HepG2 (cell line): ENCODE measurements around the gene COG8. TPM values are rescaled to one million over a fixed set of nuclear protein-coding genes. Genes with fewer than 3 reads are reported as not detected.

Experiments used
- BRD4 ChIP-seq: sonication (generic); formaldehyde crosslinking; IDR thresholded peaks from 2 replicates; pipeline ENCODE4 v1.4.0; 2020; ENCODE audit warnings: missing genetic modification reagents
- GATA4 ChIP-seq: sonication (generic); IDR thresholded peaks from 2 replicates; pipeline ENCODE4 v1.6.1; 2016; ENCODE audit warnings: antibody characterized with exemption, low read depth, borderline replicate concordance
- GMEB1 ChIP-seq: sonication (generic); formaldehyde crosslinking; IDR thresholded peaks from 2 replicates; pipeline ENCODE4 v1.5.1; 2020; ENCODE audit warnings: missing genetic modification reagents, mild to moderate bottlenecking, borderline replicate concordance
- JDP2 ChIP-seq: sonication (generic); formaldehyde crosslinking; IDR thresholded peaks from 2 replicates; pipeline ENCODE4 v1.8.1; 2022; ENCODE audit warnings: missing genetic modification reagents, borderline replicate concordance
- SP4 ChIP-seq: sonication (generic); formaldehyde crosslinking; IDR thresholded peaks from 2 replicates; pipeline ENCODE4 v1.8.1; 2023; ENCODE audit warnings: mild to moderate bottlenecking, missing genetic modification reagents
- SRSF1 ChIP-seq: fragments of 200-400 bp; formaldehyde crosslinking; optimal IDR thresholded peaks from 2 replicates; pipeline ENCODE3; 2017; ENCODE audit warnings: mild to moderate bottlenecking, low read depth, low read length, moderate library complexity
- ZNF138 ChIP-seq: sonication (generic); formaldehyde crosslinking; IDR thresholded peaks from 2 replicates; pipeline ENCODE4 v1.5.0; 2020; ENCODE audit warnings: mild to moderate bottlenecking, low read depth, missing genetic modification reagents
- ZNF496 ChIP-seq: sonication (generic); formaldehyde crosslinking; IDR thresholded peaks from 2 replicates; pipeline ENCODE4 v1.8.1; 2023; ENCODE audit warnings: mild to moderate bottlenecking, moderate library complexity, missing genetic modification reagents; ENCODE audit not compliant: insufficient replicate concordance
- ZNF550 ChIP-seq: sonication (generic); formaldehyde crosslinking; IDR thresholded peaks from 2 replicates; pipeline ENCODE4 v1.4.0; 2020; ENCODE audit warnings: mild to moderate bottlenecking, missing genetic modification reagents, borderline replicate concordance
- ZNF740 ChIP-seq: sonication (generic); formaldehyde crosslinking; IDR thresholded peaks from 2 replicates; pipeline ENCODE4 v1.4.0; 2020; ENCODE audit warnings: missing genetic modification reagents
- polyA plus RNA-seq, 8 experiments: library from polyadenylated mRNA; depleted of rRNA in 3 of 8; stranded (reverse) in 7 of 8; unstranded in 1 of 8; fragments of >200 nt; fragmentation: Illumina TruSeq in 4 of 8; extraction: Trizol in 4 of 8; gene quantifications; 2 replicates each; pipeline versions ENCODE4 v1.2.1 to v1.2.3, GENCODE V29; 2011 to 2016; ENCODE audit warnings: low read depth in 4 of 8, missing spikeins in 1 of 8, mixed read lengths in 1 of 8; ENCODE audit not compliant: insufficient read depth in 1 of 8
- total RNA-seq, 5 experiments: library from RNA; depleted of rRNA; stranded (reverse); fragments of >200 nt; fragmentation: Illumina TruSeq; extraction: Trizol; gene quantifications; 2 replicates each; pipeline ENCODE4 v1.2.3, GENCODE V29; 2016; ENCODE audit warnings: low read depth in 1 of 5
- TF ChIP-seq, protein P1 (sequence below), 2 experiments: sonication (generic) in 1 of 2; formaldehyde crosslinking in 1 of 2; IDR thresholded peaks; 2 replicates each; pipeline versions ENCODE4 v1.5.1 to v1.6.1; 2011 to 2020; ENCODE audit warnings: borderline replicate concordance in 1 of 2, low read depth in 1 of 2, low read length in 1 of 2, mild to moderate bottlenecking in 1 of 2, missing genetic modification reagents in 1 of 2, moderate library complexity in 1 of 2
- TF ChIP-seq, protein P2 (sequence below): sonication (generic); formaldehyde crosslinking; IDR thresholded peaks from 2 replicates; pipeline ENCODE4 v1.4.0; 2020; ENCODE audit warnings: missing genetic modification reagents, borderline replicate concordance
- TF ChIP-seq, protein P3 (sequence below): sonication (generic); formaldehyde crosslinking; IDR thresholded peaks from 2 replicates; pipeline ENCODE4 v1.5.0; 2020; ENCODE audit warnings: mild to moderate bottlenecking, missing genetic modification reagents, borderline replicate concordance

The COG8 gene
- total and polyA plus RNA-seq, 2 of the 13 experiments (the other 11 are each of a cell fraction or from before 2014, with no cell fraction given), result 45.5 to 52.1 TPM

DNA sequence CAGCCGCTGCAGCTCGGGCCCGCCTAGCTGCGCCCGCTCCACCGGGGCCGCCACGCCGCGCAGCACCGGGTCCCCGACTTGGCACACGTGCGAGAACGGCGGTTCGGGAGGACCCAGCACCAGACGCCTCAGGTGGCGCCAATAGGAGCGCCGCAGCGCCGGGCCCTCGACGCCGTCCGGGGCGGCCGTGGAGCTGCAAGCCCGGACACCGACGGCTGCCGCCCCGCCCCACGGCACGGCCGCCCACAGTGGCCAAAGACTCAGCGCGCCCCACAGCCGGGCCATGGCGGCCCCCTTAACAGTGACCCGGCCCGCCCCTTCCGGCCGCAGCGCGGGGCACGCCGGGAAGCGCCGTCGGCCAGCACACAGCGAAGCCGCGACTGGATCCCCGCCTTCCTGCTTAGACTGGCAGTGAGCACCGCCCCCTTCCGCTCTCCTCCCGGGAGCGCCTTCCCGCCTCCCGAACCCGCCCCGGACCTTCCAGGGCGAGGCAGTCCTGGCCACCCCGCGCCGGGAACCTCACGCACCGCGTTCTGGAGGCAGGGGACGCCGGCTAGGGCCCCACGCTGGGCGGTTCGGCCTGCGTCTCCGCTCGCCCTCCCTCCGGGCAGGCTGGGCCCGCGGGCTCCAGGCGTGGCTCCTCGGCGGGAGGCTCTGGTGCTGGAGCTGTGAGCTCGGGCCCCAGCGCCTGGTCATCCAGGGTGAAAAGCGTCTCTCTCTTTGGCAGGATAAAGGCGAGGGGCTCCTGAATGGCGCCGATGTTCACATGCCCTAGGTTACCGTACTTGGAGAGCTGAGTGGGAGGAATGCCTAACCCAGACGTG is 8.9 kb downstream of the COG8 start, which contains the start of gene PDF (continued):
- TF ChIP-seq, protein P1, sequence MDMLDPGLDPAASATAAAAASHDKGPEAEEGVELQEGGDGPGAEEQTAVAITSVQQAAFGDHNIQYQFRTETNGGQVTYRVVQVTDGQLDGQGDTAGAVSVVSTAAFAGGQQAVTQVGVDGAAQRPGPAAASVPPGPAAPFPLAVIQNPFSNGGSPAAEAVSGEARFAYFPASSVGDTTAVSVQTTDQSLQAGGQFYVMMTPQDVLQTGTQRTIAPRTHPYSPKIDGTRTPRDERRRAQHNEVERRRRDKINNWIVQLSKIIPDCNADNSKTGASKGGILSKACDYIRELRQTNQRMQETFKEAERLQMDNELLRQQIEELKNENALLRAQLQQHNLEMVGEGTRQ (IDR thresholded peaks at IDR 0.05; ENCODE audit: low read depth, low read length), result no peak
- TF ChIP-seq, protein P1 (CRISPR knock-in tag; IDR thresholded peaks at IDR 0.05; ENCODE audit: borderline replicate concordance), result no peak; the same call in 1 of the 2 replicates
- TF ChIP-seq, protein P2, sequence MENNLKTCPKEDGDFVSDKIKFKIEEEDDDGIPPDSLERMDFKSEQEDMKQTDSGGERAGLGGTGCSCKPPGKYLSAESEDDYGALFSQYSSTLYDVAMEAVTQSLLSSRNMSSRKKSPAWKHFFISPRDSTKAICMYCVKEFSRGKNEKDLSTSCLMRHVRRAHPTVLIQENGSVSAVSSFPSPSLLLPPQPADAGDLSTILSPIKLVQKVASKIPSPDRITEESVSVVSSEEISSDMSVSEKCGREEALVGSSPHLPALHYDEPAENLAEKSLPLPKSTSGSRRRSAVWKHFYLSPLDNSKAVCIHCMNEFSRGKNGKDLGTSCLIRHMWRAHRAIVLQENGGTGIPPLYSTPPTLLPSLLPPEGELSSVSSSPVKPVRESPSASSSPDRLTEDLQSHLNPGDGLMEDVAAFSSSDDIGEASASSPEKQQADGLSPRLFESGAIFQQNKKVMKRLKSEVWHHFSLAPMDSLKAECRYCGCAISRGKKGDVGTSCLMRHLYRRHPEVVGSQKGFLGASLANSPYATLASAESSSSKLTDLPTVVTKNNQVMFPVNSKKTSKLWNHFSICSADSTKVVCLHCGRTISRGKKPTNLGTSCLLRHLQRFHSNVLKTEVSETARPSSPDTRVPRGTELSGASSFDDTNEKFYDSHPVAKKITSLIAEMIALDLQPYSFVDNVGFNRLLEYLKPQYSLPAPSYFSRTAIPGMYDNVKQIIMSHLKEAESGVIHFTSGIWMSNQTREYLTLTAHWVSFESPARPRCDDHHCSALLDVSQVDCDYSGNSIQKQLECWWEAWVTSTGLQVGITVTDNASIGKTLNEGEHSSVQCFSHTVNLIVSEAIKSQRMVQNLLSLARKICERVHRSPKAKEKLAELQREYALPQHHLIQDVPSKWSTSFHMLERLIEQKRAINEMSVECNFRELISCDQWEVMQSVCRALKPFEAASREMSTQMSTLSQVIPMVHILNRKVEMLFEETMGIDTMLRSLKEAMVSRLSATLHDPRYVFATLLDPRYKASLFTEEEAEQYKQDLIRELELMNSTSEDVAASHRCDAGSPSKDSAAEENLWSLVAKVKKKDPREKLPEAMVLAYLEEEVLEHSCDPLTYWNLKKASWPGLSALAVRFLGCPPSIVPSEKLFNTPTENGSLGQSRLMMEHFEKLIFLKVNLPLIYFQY (CRISPR knock-in tag), result peak; percentile 55; the same call in 1 of the 2 replicates
- TF ChIP-seq, protein P3, sequence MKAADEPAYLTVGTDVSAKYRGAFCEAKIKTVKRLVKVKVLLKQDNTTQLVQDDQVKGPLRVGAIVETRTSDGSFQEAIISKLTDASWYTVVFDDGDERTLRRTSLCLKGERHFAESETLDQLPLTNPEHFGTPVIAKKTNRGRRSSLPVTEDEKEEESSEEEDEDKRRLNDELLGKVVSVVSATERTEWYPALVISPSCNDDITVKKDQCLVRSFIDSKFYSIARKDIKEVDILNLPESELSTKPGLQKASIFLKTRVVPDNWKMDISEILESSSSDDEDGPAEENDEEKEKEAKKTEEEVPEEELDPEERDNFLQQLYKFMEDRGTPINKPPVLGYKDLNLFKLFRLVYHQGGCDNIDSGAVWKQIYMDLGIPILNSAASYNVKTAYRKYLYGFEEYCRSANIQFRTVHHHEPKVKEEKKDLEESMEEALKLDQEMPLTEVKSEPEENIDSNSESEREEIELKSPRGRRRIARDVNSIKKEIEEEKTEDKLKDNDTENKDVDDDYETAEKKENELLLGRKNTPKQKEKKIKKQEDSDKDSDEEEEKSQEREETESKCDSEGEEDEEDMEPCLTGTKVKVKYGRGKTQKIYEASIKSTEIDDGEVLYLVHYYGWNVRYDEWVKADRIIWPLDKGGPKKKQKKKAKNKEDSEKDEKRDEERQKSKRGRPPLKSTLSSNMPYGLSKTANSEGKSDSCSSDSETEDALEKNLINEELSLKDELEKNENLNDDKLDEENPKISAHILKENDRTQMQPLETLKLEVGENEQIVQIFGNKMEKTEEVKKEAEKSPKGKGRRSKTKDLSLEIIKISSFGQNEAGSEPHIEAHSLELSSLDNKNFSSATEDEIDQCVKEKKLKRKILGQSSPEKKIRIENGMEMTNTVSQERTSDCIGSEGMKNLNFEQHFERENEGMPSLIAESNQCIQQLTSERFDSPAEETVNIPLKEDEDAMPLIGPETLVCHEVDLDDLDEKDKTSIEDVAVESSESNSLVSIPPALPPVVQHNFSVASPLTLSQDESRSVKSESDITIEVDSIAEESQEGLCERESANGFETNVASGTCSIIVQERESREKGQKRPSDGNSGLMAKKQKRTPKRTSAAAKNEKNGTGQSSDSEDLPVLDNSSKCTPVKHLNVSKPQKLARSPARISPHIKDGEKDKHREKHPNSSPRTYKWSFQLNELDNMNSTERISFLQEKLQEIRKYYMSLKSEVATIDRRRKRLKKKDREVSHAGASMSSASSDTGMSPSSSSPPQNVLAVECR (CRISPR knock-in tag), result peak; percentile 86; the same call in 1 of the 2 replicates
- peak; percentile 43; the same call in 1 of the 2 replicates for TF ChIP-seq GATA4
- TF ChIP-seq JDP2, result no peak
- peak; percentile 71; the same call in 1 of the 2 replicates for TF ChIP-seq ZNF550 (CRISPR knock-in tag)
- TF ChIP-seq BRD4 (CRISPR knock-in tag), result no peak; the same call in 1 of the 2 replicates
- TF ChIP-seq ZNF138 (CRISPR knock-in tag), result peak; percentile 94
- 0 out of 2 replicates have a peak, but pooled peaks have one; percentile 19 for TF ChIP-seq ZNF740
- peak; percentile 88 for TF ChIP-seq GMEB1 (CRISPR knock-in tag)
- peak; percentile 95 for TF ChIP-seq SP4 (CRISPR knock-in tag)
- no peak for TF ChIP-seq SRSF1
- TF ChIP-seq ZNF496, result no peak
